GM21447 (cell line): ENCODE measurements around the gene CHKB.

Experiments
- ATAC-seq: cut with Tn5 transposase; IDR thresholded peaks from one replicate; pipeline ENCODE4 v1.9.1; 2021; ENCODE audit not compliant: unreplicated experiment

Gene CHKB

DNA sequence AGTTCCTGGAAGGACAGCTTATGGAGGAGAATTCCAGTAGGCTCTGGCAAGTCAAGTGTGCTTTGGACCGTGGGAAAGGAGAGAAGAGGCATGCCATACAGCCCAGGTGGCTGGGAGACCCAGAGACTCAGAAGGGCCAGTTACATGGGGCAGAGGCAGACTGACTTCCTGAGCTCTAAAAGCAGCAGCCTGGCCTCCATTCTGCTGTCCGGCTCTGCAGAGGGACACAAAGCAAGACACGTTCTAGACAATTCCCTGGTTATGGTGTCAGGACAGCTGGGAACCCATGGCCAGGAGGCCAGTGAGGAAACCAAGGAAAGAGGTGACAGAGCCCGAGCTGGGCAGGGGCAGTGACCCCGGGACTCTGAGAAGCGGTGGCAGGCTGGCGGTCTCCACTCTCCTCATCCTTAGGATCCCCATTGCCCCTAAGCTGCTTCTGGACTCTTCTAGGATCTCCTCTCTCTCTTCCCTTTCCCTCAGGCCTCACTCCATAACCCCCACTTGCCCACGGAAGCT lies 7.2 kb downstream of the CHKB start:
- ATAC-seq, result no peak

DNA sequence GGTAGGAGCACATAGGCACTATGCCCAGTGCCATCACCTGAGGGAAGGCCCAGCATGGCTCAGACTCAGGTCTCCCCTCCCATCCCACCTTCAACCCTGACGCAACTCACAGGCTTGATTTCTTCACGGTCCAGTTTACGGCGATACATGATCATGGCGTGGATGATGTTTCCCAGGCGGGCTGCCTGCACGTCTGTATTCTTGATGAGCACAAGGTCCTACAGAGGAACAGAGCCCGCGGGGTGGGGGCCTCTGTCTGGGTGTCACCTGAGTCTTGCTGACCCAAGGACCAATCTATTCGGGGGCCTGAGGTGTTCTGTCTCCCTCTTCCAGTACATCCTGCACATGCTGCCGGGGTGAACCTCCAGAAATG lies 8.3 kb downstream of the CHKB start:
- ATAC-seq, result no peak

DNA sequence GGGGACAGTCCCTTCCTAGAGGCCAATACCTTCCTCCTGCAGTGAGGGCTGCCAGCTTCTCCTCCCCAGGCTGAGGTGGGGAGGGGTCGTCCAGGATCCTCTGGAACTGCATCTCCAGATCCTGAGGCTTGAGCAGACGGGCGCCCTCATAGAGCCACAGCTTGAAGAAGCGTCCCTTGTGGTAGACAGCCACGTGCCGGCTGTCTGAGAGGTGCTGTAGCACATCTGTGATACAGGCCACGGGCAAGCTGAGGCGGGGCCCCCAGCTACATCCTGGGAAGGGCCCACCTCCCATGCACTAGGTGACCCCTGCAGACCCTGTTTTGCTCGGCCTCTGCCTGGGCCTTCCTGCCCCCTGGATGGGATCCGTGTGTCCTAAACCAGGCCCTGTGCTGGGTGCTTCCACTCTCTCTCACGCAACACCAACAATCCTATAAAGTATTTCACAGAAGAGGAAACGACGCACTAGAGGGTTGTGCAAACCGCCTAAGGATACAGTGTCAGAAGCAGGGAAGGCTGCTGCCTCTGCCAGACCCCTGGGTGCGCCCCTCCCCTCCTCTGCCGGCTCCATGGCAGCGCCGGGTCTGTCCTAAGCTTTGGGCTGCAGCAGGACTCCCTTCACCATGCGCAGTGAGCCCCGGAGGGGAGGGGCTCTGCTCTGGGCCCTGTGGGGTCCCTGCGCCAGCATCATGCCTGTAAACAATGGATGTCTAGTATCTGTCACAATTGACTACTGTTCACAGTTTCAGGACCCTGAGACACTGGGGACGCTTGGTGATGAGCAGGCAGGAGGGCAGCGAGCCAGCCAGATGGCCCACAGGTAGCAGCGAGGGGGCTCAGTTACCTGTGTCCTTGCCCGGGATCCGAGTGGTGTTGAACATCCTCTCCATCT lies 8.9 kb downstream of the CHKB start:
- no peak for ATAC-seq

DNA sequence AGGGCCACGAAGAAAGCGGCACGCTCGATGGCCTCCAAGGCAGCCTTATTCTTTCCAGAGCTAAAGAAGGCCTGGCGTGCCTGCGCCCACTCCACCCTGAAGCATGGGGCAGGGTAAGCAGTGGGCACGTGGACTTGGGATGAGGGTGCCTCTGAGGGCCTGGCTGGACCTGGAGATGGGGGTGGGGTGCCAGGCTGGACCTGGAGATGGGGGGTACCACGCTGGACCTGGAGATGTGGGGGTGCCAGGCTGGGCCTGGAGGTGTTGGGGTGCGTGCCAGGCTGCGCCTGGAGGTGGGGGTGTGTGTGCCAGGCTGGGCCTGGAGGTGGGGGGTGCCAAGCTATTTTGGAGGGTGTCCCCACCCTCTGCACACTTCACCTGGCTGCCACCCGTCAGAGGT lies 9.7 kb downstream of the CHKB start:
- no peak for ATAC-seq

DNA sequence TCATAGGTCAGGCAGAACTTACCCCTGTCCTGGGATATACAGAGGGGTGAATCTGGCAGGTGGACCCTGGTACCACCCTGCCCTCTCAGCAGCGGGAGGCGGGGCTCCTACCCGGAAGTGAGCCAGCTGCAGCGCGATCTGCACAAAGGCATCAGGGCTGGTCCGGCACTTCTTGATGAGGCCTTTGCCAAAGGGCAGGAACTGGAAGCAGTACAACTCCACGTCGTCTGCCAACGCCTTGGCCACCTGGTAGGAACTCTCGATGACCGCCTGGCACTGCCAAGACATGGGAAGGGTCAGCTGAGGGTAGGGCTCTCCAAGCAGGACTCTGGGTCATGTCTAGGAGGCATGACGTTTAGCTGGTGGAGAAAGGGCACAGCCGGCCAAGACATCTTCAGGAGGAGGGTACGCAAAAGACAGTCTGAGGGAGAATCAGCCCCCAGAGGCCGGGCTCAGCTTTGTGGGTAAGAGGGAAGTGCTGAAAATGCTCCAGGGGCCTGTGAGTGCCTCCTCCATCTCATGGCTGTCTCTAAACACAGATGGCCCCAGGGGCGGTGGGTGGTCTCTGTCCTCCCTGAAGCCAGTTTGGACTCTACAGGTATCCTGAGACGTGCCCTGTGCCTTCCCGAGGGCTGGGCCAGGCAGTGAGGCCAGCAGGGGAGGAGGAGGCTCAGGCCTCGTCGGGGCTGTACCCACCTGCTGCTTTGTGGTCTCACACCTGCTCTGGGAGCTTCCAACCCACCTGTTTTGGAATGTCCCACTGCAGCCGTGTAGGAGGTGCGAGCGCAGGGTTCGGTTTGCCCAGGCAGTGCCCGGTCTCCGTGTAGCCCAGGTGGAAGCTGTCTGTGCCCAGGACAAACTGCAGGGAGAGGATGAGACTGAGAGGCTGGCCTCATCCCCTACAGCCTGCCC lies 11.1 kb downstream of the CHKB start:
- no peak for ATAC-seq

DNA sequence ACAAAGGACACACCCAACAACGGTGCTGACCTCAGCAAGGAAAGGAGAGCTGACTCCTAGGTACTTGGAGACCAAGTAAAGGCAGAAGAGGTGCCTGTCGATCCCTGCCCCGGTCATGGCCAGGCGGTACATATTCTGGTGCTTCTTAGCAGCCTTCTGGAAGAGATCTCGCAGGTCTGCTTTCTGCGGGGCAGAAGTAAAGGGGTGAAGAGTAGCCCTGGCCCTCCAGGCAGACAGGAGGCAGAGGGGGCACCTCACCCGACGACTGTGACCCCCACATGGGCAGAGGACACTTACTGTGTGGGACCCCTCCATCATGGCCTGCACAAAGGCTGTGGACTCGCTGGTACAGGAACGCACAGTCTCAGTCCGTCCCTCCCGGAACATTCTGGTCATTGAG lies 11.8 kb downstream of the CHKB start:
- ATAC-seq, result no peak

DNA sequence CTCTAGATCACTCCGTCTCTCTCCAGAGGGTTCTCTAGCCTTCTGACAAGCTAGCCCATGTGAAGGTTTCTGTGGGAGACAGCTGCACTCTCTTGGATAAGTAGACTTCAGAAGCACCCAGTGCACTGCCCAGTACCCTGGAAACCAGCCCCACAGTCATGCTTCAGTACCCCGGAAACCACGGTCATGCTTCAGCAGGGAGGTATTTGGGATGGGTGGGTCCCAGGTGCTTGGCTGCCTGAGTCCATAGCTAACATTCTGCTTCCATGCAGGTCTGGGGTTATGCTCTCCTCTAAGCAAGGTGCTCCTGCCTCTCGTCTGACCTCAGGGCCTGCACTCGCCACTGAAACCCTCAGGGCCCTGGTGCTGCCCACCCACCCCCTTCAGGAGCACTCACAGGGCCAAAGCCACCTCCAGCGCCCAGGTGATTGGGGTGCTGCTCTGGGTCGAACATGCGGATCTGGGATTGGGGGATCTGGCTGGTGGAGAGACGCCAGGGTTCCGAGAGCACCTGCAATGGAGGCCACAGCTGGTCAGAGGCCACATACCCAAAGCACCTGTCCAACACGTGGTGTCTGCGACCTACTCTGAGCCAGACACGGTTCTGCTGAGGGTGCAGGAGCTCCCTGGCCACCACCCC lies 12.6 kb downstream of the CHKB start:
- ATAC-seq, result no peak

DNA sequence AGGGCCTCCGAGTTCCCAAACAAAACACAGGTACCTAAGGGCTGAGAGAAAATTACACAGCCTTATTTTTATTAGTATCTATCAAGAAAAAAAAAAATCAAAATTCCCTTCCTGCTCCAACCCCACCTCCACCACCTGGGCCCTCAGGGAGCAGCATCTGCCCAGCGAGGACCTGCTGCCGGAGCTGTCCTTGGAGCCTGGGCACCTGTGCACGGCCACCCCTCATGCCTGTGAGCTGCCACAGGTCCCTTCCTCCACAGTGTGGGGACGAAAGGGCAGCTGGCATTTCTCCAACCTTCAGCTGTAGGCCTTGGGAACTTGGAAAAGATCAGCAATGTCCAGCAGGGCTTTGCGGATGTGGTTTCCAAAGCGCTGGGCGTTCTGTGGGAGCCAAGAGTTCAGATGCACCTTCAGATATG lies 13.6 kb downstream of the CHKB start:
- ATAC-seq, result no peak

DNA sequence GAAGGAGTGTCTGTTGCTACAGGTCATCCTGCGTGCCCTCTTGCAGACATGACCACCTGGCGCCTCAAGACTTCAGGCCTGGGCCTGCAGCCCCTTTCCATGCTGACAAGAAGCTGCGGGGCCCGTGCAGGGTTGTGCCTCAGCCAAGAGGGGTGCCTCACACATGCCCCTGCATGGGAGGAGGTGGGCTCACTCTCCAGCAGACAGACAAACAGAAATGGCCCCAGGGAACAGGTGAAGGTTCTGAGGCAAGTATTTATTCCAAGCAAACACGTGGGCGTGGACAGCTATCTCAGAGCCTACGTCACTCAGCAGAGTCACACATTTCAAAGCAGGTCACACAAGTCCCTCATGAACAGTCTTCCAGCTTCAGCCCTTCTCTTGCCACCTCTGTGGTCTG lies 14.0 kb downstream of the CHKB start:
- no peak for ATAC-seq

DNA sequence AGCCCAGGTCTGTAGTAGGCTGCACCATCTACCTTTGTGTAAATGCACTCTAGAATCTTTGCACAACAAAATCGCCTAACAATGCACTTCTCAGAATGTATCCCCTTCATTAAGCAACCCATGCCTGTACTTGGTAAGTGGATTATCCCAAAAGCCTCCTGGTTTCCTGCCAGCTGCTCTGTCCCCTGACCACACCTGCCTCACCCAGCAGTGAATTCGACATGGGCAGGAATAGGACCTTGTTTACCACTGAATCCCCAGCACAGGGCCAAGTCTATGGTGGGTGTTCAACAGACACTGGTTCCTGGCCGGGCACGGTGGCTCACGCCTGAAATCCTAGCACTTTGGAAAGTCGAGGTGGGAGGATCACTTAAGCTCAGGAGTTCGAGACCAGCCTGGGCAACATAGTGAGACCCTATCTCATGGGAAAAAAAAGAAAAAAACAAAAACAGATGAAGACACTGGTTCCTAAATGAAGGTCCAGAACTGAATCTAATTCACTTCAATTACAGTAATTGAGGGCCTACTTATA lies 14.9 kb downstream of the CHKB start:
- no peak for ATAC-seq

DNA sequence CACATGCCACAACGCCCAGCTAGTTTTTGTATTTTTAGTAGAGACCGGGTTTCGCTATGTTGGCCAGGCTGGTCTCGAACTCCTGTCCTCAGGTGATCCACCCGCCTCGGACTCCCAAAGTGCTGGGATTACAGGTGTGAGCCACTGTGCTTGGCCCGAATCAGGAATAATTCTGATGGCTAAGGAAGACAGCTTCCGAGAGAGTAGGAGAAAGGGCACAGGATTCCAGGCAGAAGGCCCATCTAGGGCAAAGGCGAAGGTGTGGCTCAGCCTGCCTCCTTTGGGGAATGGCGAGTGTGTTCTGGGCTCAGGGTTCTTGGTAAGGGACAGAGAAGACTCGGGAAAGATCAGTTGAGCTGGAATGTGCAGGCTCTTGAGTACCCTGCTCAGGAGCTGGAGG lies 18.4 kb downstream of the CHKB start:
- no peak for ATAC-seq

DNA sequence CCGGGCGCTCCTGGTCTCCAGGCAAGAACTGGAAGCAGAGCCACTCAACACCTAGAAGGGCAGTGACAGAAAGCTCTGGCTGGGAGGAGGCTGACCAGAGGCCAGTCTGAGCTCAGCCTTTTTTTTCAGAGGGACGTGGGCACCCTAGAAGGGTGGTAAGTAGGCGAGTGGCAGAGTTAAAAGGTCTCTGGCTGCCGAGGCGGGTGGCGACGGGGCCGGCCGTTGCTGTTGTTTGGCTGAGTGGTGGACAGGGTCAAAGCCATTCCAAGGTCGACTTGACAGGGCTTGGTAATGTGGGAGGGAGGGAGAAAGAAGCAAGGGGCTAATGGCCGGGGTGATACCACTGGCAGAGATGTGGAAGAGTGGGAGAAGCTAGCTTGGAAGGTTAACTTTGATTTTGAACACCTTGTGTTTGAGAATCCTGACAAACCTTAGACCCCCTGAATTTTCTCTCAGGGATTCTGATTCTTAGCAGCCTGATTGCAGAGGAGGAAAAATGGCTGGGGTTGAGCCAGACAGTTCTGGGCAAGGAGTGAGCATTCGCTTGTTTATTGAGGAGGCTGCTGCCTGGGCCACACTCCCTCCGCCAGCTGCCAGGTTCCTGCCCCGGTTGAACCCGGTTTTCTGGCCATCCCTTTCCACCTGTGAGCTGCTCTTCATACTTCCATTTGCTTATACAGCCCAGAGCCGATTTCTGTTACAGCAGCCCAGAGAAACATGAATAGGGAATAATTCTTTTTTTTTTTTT lies 19.1 kb downstream of the CHKB start:
- no peak for ATAC-seq

DNA sequence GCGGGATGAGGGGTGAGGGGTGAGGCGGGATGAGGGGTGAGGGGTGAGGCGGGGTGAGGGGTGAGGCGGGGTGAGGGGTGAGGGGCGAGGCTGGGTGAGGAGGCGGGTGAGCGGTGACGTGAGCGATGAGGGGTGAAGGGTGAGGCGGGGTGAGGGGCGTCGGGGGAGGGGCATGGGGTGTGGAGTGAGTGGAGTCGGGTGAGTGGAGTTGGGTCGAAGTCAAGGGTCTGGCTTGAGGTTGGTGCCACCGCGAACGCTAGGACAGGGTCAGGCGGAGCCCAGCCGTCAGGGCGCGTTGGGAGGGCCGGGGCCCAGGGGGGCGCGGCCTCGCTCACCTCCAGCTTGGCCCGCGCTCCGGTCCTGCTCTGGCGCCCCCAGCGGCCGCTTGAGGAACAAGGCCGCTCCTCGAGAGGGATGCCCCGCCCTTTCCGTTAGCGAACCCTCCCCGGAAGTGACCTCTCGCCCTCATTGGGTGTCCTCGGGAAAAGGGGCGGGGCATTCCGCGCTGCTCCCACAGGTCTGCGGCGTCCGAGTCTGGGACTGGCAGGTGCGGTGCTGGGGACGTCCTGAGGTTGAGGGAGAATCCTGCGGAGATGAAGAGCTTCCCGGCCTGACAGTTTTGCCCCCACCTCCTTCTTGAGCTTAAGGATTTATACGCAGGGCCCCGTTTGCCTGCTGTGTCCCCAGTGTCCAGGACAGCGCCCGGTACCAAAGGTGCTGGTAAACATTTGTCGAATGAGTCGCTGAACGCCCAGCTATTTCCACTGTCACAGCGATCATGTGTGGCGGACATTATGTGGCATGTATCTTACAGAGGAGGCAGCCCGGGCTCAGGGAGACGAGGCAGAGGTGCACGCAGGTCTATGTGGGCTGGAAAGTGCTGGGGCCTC lies 19.9 kb downstream of the CHKB start, which contains the start of gene SYCE3:
SYCE3 (minus strand) TSS at position 397 of the 890 bp plus-strand sequence. CDS start 6,514 bp downstream, outside the sequence.
- ATAC-seq, result peak; percentile 91

DNA sequence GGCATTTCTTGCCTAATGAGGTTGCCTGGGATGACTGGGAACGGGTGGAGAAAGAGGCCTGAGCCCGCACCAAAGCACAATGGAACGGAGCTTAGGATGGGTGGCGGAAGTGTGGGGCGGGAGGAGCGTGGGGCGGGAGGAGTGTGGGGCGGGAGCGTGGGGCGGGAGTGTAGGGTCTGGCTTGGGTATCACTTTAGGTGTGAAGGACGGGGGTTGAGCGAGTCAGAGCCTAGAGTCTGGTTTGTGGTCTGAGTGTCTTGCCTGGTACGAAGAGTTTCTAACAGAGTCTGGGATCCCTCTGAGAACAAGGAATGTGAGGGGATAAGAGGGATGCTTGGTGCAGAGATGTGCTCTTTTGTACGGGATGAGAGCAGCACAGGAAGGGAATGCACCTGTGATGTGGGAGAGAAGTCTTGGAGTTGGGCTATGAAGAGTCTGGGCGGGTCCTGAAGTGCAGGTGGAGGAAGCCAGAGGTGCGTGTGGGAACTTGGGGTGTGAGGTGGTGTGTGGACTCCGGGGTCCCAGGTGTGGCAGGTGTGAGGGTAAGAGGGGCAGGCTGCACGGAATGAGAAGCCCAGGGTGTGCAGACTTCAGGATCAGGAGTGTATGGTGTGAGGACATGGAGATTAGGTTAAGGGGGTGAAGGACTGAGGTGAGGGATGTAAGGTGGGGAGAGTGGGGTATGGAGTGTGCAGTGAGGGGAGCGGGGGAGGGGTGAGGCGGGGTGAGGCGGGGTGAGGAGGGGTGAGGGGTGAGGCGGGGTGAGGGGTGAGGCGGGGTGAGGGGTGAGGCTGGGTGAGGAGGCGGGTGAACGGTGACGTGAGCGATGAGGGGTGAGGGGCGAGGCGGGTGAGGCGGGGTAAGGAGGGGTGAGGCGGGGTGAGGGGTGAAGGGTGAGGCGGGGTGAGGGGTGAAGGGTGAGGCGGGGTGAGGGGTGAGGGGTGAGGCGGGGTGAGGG lies 21.0 kb downstream of the CHKB start:
- no peak for ATAC-seq

DNA sequence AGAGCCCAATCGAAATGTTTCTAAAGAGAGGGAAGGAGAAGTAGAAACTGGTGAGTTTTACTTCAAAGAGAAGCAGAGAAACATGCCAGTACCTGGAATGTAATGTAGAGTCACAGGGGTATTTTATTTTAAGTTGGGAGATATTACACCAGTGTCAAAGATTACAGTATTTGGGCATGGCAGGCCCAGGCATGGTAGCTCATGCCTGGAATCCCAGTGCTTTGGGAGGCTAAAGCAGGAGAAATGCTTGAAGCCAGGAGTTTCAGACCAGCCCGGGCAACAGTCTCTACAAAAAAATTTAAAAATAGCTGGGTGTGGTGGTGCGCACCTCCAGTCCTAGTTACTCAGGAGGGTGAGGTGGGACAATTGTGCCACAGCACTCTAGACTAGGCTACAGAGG lies 22.6 kb downstream of the CHKB start:
- no peak for ATAC-seq

DNA sequence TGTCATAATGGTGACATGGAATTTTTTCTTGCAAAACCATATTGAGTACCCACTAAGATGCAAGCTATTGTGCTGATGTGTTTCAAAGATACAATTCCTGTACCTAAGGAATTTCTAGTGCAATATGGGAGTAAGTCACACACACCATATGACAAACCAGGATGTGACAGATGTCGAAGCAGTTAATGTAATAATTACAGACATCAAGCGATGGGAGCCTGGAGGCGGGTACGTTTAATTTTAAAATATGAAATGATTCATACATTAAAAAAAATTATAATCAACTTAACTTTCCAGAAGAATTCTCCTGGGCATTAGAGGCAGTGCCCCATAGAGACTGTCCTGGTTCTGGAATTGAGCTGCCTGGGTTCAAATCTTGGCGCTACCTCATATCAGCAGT lies 25.9 kb downstream of the CHKB start:
- ATAC-seq, result no peak

DNA sequence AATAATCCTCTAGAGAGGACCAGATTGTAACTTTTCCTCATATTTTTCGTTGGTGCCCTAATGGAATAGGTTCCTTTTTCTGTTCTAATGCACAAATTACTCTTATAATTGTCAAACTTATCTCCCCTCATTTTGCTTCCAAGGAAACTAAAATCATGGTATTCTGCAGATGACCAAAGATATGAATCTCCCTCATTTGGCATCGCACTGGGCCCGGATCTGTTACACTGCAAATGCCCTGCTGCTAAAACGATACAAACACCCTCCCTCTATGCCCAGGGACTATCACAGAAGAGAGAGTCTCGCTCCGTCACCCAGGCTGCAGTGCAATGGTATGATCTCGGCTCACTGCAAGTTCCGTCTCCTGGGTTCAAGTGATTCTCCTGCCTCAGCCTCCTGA lies 29.3 kb downstream of the CHKB start:
- no peak for ATAC-seq

DNA sequence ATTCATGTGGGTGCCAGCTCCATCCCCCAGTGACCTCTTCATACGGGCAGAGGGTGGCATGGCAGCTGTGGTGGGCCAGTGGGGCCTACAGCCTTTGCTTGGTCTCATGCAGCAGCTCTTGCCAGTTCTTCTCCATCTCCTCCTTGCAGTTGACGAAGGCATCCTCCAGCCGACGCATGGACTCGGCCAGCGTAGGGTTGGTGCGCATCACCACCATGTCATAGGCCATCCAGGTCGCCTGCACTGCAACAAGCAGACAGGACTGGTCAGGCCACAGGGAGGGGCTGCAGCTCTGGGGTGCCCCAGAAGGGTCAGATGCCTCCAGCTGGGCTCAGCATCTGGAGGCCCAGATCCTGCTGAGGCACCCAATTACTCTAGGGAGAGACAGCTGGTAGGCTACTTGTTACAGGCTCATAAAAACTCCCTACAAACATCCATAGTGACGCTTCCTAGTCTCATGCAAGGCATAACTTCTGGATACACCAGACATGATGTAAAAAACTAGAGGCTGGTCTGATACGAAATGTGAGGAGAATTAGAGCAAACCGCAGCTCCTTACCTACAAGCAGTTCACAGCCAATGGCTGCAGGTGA lies 31.4 kb downstream of the CHKB start:
- ATAC-seq, result no peak
